DOHH2 (cell line): ENCODE measurements around the gene METTL2B.
"Not testable (repeated sequence)": the region's sequence is repeated elsewhere in the genome, so short reads cannot be mapped to it uniquely, and the experiment has no call there.

Experiments used
- CTCF ChIP-seq: fragments of 200-600 bp; sonication (generic); IDR thresholded peaks from one replicate; pipeline ENCODE4 v1.5.1; 2014; ENCODE audit warnings: antibody characterized with exemption, mild to moderate bottlenecking, low read depth, low read length; ENCODE audit not compliant: poor library complexity, severe bottlenecking
- EZH2phosphoT487 ChIP-seq: fragments of 200-600 bp; sonication (generic); IDR thresholded peaks from 2 replicates; pipeline ENCODE4 v1.6.1; 2017; ENCODE audit warnings: borderline replicate concordance, mild to moderate bottlenecking, antibody characterized with exemption, low read length, moderate library complexity, mixed read lengths

- TF ChIP-seq CTCF, EZH2phosphoT487: not testable (repeated sequence)
These were observed 55.5 kb downstream of the METTL2B start for GRCh38 chr7:128531955-128532478.
